GM12878 (cell line): ENCODE data around the gene NDE1.

ENCODE experiments used
- HDAC6 ChIP-seq: fragments of 200-600 bp; sonication (generic); IDR thresholded peaks from one replicate; pipeline ENCODE4 v1.8.0; 2017; ENCODE audit warnings: antibody characterized with exemption; ENCODE audit not compliant: unreplicated experiment
- HDGF ChIP-seq: fragments of 450-650 bp; IDR thresholded peaks from 2 replicates; pipeline ENCODE4 v1.6.1; 2016; ENCODE audit warnings: antibody characterized with exemption
- PKNOX1 ChIP-seq: fragments of 450-650 bp; IDR thresholded peaks from 2 replicates; pipeline ENCODE4 v1.6.1; 2016; ENCODE audit warnings: mild to moderate bottlenecking

GRCh38 chr16:15641753-15642556 lies 8.1 kb upstream of the NDE1 start:
- TF ChIP-seq HDGF = no peak
- TF ChIP-seq PKNOX1 = peak; percentile 65
- TF ChIP-seq HDAC6 = no peak
